SW480 (cell line): ENCODE data around the gene HLA-G.
"Not testable (repeated sequence)": the region's sequence is repeated elsewhere in the genome, so short reads cannot be mapped to it uniquely, and the experiment has no call there.

ENCODE experiments used
- DNase-seq: peaks from one replicate; pipeline ENCODE4 v3.0.0-alpha.2; 2016; ENCODE audit warnings: low spot score

Gene HLA-G

GRCh38 chr6:29872791-29873190 lies 45.2 kb downstream of the HLA-G start:
- DNase-seq, result no peak

- DNase-seq, result no peak
Measured at GRCh38 chr6:29875257-29875656, 47.6 kb downstream of the HLA-G start.

DNA sequence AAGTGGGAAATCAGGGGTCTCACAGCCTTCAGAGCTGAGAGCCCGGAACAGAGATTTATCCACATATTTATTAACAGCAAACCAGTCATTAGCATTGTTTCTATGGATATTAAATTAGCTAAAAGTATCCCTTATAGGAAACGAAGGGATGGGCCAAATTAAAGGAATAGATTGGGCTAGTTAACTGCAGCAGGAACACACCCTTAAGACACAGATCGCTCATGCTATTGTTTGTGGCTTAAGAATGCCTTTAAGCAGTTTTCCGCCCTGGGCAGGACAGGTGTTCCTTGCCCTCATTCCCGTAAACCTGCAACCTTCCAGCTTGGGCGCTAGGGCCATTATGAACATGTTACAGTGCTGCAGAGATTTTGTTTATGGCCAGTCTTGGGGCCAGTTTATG lies 48.1 kb downstream of the HLA-G start:
- DNase-seq, result not testable (repeated sequence)
